Measurements from ENCODE around the gene ZNRF2. TPM values are rescaled to one million over a fixed set of nuclear protein-coding genes. Genes with fewer than 3 reads are reported as not detected.

Gene ZNRF2
- polyA plus RNA-seq, 1 donor (not counting 4 experiments of a cell fraction or from before 2014, with no cell fraction given): 7.0 TPM

DNA sequence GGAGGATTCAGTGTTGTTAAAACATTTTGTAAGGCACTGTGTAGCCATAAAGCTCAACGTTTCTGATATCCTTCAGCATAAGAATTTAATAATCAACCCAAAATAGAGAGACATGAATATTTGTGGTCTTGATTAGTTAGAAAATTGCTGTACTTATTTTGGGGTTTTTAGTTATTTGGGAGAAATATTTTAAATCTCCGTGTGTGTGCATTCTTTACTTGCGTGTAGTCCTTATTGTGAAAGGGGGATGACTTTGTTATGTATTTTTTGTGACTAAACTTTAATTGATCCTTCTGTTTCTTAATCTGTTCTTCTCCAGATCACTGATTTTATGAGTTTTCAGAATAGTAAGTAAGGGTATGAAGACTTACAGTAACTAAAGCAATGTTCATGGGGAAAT is 81.2 kb downstream of the ZNRF2 start:
- DNase-seq (ENCODE audit: low read depth, low spot score): no peak
- Histone ChIP-seq H4K20me1 (ENCODE audit: control insufficient read depth, extremely low read depth, insufficient read depth, low read length) (no peaks in the 10 kb centered on the region), H3K27me3 (ENCODE audit: control insufficient read depth, extremely low read depth, insufficient read depth, low read length) (no peaks in the 10 kb centered on the region), H3K27ac (ENCODE audit: control insufficient read depth, insufficient read depth, low read length) (no peak overlapping the region), H3K36me3 (ENCODE audit: control insufficient read depth in 2 of 2, extremely low read depth in 1 of 2, insufficient read depth in 2 of 2, low read length in 2 of 2) (peaks cover 0 to 2% of the 10 kb centered on the region in 2 experiments), H3K9me3 (ENCODE audit: control insufficient read depth, low read depth, low read length) (no peaks in the 10 kb centered on the region), H3K4me3 (ENCODE audit: control insufficient read depth in 2 of 3, extremely low read depth in 1 of 3, insufficient read depth in 2 of 3, low read depth in 1 of 3, low read length in 3 of 3) (no peak overlapping the region), H3K79me2 (ENCODE audit: control insufficient read depth, insufficient read depth, low read length) (no peaks in the 10 kb centered on the region), H3K4me1 (ENCODE audit: control insufficient read depth, extremely low read depth, insufficient read depth, low read length) (peaks cover 7% of the 10 kb centered on the region), H3K4me2 (ENCODE audit: control insufficient read depth, extremely low read depth, insufficient read depth, low read depth, low read length) (no peak overlapping the region), H3K9me1 (ENCODE audit: control insufficient read depth, extremely low read depth, insufficient read depth, low read length) (no peaks in the 10 kb centered on the region), H3K9ac (ENCODE audit: control insufficient read depth, extremely low read depth, insufficient read depth, low read length) (no peak overlapping the region), H2AFZ (ENCODE audit: control insufficient read depth, low read length) (no peak overlapping the region)
- FAIRE-seq: no peak
- no peak for TF ChIP-seq EZH2 (IDR thresholded peaks at IDR 0.05; ENCODE audit: low read length)
- TF ChIP-seq, protein P1, sequence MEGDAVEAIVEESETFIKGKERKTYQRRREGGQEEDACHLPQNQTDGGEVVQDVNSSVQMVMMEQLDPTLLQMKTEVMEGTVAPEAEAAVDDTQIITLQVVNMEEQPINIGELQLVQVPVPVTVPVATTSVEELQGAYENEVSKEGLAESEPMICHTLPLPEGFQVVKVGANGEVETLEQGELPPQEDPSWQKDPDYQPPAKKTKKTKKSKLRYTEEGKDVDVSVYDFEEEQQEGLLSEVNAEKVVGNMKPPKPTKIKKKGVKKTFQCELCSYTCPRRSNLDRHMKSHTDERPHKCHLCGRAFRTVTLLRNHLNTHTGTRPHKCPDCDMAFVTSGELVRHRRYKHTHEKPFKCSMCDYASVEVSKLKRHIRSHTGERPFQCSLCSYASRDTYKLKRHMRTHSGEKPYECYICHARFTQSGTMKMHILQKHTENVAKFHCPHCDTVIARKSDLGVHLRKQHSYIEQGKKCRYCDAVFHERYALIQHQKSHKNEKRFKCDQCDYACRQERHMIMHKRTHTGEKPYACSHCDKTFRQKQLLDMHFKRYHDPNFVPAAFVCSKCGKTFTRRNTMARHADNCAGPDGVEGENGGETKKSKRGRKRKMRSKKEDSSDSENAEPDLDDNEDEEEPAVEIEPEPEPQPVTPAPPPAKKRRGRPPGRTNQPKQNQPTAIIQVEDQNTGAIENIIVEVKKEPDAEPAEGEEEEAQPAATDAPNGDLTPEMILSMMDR (optimal IDR thresholded peaks at IDR 0.05 in 1 of 3, IDR thresholded peaks at IDR 0.05 in 1 of 3, conservative IDR thresholded peaks at IDR 0.05 in 1 of 3; ENCODE audit: extremely low read depth in 1 of 3, insufficient read depth in 2 of 3, low read length in 3 of 3): no peak
- dilution Hi-C loops (cut with MboI; ENCODE audit: extremely low pct_ligation_motif_present, low sequenced_read_pairs): no loop called here

DNA sequence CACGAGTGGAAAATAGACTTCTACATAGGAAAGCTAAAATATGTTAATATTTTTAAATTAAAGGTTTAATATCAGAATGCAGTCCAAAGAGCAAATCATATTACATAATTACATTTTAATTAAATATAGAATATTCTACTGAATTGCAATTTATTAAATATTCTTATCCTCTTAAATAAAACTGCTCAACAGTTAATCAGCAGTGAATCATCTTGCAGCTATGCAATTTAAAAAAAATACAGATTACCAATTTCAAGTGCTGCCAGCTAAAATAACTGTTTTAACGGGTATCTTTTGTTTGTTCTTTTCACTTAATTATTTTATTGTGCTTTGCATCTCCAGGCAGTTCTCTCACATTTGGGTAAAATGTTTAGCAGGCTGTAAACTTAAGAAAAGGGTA is 82.2 kb downstream of the ZNRF2 start:
- no peak for DNase-seq (ENCODE audit: low read depth, low spot score)
- no peak for FAIRE-seq
- no peaks in the 10 kb centered on the region for H3K9me1 ChIP-seq (ENCODE audit: control insufficient read depth, extremely low read depth, insufficient read depth, low read length)
- no peak overlapping the region for H3K9ac ChIP-seq (ENCODE audit: control insufficient read depth, extremely low read depth, insufficient read depth, low read length)
- peak overlapping the region; percentile 29 for H3K4me2 ChIP-seq (ENCODE audit: control insufficient read depth, extremely low read depth, insufficient read depth, low read depth, low read length)
- H3K27me3 ChIP-seq (ENCODE audit: control insufficient read depth, extremely low read depth, insufficient read depth, low read length): no peaks in the 10 kb centered on the region
- H3K4me1 ChIP-seq (ENCODE audit: control insufficient read depth, extremely low read depth, insufficient read depth, low read length): peaks cover 7% of the 10 kb centered on the region
- H3K79me2 ChIP-seq (ENCODE audit: control insufficient read depth, insufficient read depth, low read length): no peaks in the 10 kb centered on the region
- H2AFZ ChIP-seq (ENCODE audit: control insufficient read depth, low read length): no peak overlapping the region
- dilution Hi-C loops (cut with MboI; ENCODE audit: extremely low pct_ligation_motif_present, low sequenced_read_pairs): no loop called here
- H4K20me1 ChIP-seq (ENCODE audit: control insufficient read depth, extremely low read depth, insufficient read depth, low read length): no peaks in the 10 kb centered on the region
- no peaks in the 10 kb centered on the region for H3K9me3 ChIP-seq (ENCODE audit: control insufficient read depth, low read depth, low read length)
- peaks cover 0 to 2% of the 10 kb centered on the region in 2 experiments for H3K36me3 ChIP-seq (ENCODE audit: control insufficient read depth in 2 of 2, extremely low read depth in 1 of 2, insufficient read depth in 2 of 2, low read length in 2 of 2)
- no peak for TF ChIP-seq EZH2 (IDR thresholded peaks at IDR 0.05; ENCODE audit: low read length)
- TF ChIP-seq, protein P1 (optimal IDR thresholded peaks at IDR 0.05 in 1 of 3, IDR thresholded peaks at IDR 0.05 in 1 of 3, conservative IDR thresholded peaks at IDR 0.05 in 1 of 3; ENCODE audit: extremely low read depth in 1 of 3, insufficient read depth in 2 of 3, low read length in 3 of 3): no peak
- no peak overlapping the region for H3K27ac ChIP-seq (ENCODE audit: control insufficient read depth, insufficient read depth, low read length)
- no peak overlapping the region for H3K4me3 ChIP-seq (ENCODE audit: control insufficient read depth in 2 of 3, extremely low read depth in 1 of 3, insufficient read depth in 2 of 3, low read depth in 1 of 3, low read length in 3 of 3)
